Ovary (tissue), 3 donors: ENCODE data around the gene NEFH.

Source experiments
- CTCF ChIP-seq, 3 donors: fragments of 450-650 bp in 2 of 3; fragments of 200-600 bp in 1 of 3; IDR thresholded peaks; one replicate each; pipeline versions ENCODE4 v1.5.1 to v1.8.0; 2016 to 2022; ENCODE audit warnings: antibody characterized with exemption in 3 of 3, mild to moderate bottlenecking in 1 of 3
- EP300 ChIP-seq: sonication (generic); formaldehyde crosslinking; IDR thresholded peaks from one replicate; pipeline ENCODE4 v1.6.1; 2017; ENCODE audit warnings: antibody characterized with exemption
- POLR2A ChIP-seq: fragments of 450-650 bp; IDR thresholded peaks from one replicate; pipeline ENCODE4 v1.6.1; 2017; ENCODE audit warnings: antibody characterized with exemption, mild to moderate bottlenecking, moderate library complexity
- donor health status: DM: no; HTN: no; CAD: no.

DNA sequence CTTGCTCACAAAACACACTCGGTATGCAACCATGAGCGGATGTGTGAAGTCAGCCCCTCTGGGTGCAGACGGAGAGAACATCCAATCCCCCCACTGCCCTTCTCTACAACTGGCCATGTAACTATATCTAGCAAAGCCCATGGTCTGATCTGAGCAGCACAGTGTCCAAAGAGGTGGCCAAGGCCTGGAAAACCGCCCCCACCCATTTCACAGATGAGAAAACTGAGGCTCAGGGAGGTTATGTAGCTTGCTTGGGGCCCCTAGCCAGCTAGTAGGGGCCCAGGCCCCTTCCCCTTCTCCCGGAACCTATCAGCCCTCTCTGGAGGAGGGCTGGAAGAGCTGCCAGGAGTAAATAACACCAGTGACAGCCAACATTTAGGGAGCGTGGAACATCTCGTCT lies 15.4 kb upstream of the NEFH start:
- TF ChIP-seq CTCF (IDR thresholded peaks at IDR 0.05), result no peak
- no peak for TF ChIP-seq POLR2A
- no peak for TF ChIP-seq EP300
